HEK293 (cell line): ENCODE data around the gene USP30.

Source experiments
- BCL6B ChIP-seq: fragments of 450-650 bp; formaldehyde crosslinking; IDR thresholded peaks from 2 replicates; pipeline ENCODE4 v1.5.1; 2017; ENCODE audit warnings: missing biosample characterization, missing genetic modification characterization
- EGR2 ChIP-seq: fragments of 450-650 bp; formaldehyde crosslinking; IDR thresholded peaks from 2 replicates; pipeline ENCODE4 v1.5.1; 2016; ENCODE audit warnings: low read depth, missing biosample characterization, missing genetic modification characterization
- GLIS1 ChIP-seq: fragments of 450-650 bp; formaldehyde crosslinking; IDR thresholded peaks from 2 replicates; pipeline ENCODE4 v1.5.1; 2016; ENCODE audit warnings: missing biosample characterization, missing genetic modification characterization
- KLF9 ChIP-seq: fragments of 450-650 bp; formaldehyde crosslinking; IDR thresholded peaks from 2 replicates; pipeline ENCODE4 v1.5.1; 2016; ENCODE audit warnings: missing biosample characterization, missing genetic modification characterization, low read depth
- MZF1 ChIP-seq: fragments of 450-650 bp; formaldehyde crosslinking; IDR thresholded peaks from 2 replicates; pipeline ENCODE4 v1.5.1; 2017; ENCODE audit warnings: missing biosample characterization, missing genetic modification characterization, borderline replicate concordance
- PATZ1 ChIP-seq: fragments of 450-650 bp; formaldehyde crosslinking; IDR thresholded peaks from 2 replicates; pipeline ENCODE4 v1.5.1; 2016; ENCODE audit warnings: missing biosample characterization, missing genetic modification characterization
- PBX3 ChIP-seq: sonication (generic); formaldehyde crosslinking; IDR thresholded peaks from 2 replicates; pipeline ENCODE4 v1.8.1; 2022; ENCODE audit warnings: mild to moderate bottlenecking, moderate library complexity, missing genetic modification reagents
- SCRT2 ChIP-seq: fragments of 450-650 bp; formaldehyde crosslinking; IDR thresholded peaks from 2 replicates; pipeline ENCODE4 v1.5.1; 2016; ENCODE audit warnings: missing biosample characterization, missing genetic modification characterization
- SP7 ChIP-seq: fragments of 450-650 bp; formaldehyde crosslinking; IDR thresholded peaks from 2 replicates; pipeline ENCODE4 v1.5.1; 2016; ENCODE audit warnings: missing biosample characterization, missing genetic modification characterization
- YY2 ChIP-seq: fragments of 450-650 bp; formaldehyde crosslinking; IDR thresholded peaks from 2 replicates; pipeline ENCODE4 v1.5.1; 2016; ENCODE audit warnings: missing biosample characterization, missing genetic modification characterization
- ZBTB17 ChIP-seq: fragments of 450-650 bp; formaldehyde crosslinking; IDR thresholded peaks from 2 replicates; pipeline ENCODE4 v1.5.1; 2016; ENCODE audit warnings: missing biosample characterization, missing genetic modification characterization
- ZBTB48 ChIP-seq: fragments of 450-650 bp; formaldehyde crosslinking; IDR thresholded peaks from 2 replicates; pipeline ENCODE4 v1.5.1; 2016; ENCODE audit warnings: missing biosample characterization, missing genetic modification characterization
- ZBTB49 ChIP-seq: fragments of 450-650 bp; formaldehyde crosslinking; IDR thresholded peaks from 2 replicates; pipeline ENCODE4 v1.5.1; 2016; ENCODE audit warnings: missing biosample characterization, missing genetic modification characterization, low read depth
- ZFP37 ChIP-seq: fragments of 450-650 bp; formaldehyde crosslinking; IDR thresholded peaks from 2 replicates; pipeline ENCODE4 v1.5.1; 2016; ENCODE audit warnings: missing biosample characterization, missing genetic modification characterization
- ZNF184 ChIP-seq: fragments of 450-650 bp; IDR thresholded peaks from 2 replicates; pipeline ENCODE4 v1.5.1; 2018; ENCODE audit warnings: missing biosample characterization, mild to moderate bottlenecking, missing genetic modification characterization
- ZNF311 ChIP-seq: fragments of 450-650 bp; formaldehyde crosslinking; IDR thresholded peaks from 2 replicates; pipeline ENCODE4 v1.5.1; 2017; ENCODE audit warnings: missing biosample characterization, missing genetic modification characterization, borderline replicate concordance
- ZNF335 ChIP-seq: fragments of 450-650 bp; formaldehyde crosslinking; conservative IDR thresholded peaks from 2 replicates; pipeline ENCODE4 v1.5.1; 2016; ENCODE audit warnings: missing biosample characterization, missing genetic modification characterization
- ZNF394 ChIP-seq: fragments of 450-650 bp; formaldehyde crosslinking; IDR thresholded peaks from 2 replicates; pipeline ENCODE4 v1.5.1; 2016; ENCODE audit warnings: missing biosample characterization, missing genetic modification characterization, mild to moderate bottlenecking, moderate library complexity, borderline replicate concordance
- ZNF555 ChIP-seq: fragments of 450-650 bp; formaldehyde crosslinking; conservative IDR thresholded peaks from 2 replicates; pipeline ENCODE4 v1.5.1; 2017; ENCODE audit warnings: missing biosample characterization, mild to moderate bottlenecking, missing genetic modification characterization, inconsistent platforms
- ZNF561 ChIP-seq: fragments of 450-650 bp; IDR thresholded peaks from 2 replicates; pipeline ENCODE4 v1.5.1; 2018; ENCODE audit warnings: missing biosample characterization, missing genetic modification characterization, borderline replicate concordance
- ZNF707 ChIP-seq: fragments of 450-650 bp; formaldehyde crosslinking; IDR thresholded peaks from 2 replicates; pipeline ENCODE4 v1.5.1; 2016; ENCODE audit warnings: missing biosample characterization, missing genetic modification characterization
- ZNF792 ChIP-seq: fragments of 450-650 bp; formaldehyde crosslinking; IDR thresholded peaks from 2 replicates; pipeline ENCODE4 v1.5.1; 2016; ENCODE audit warnings: missing biosample characterization, missing genetic modification characterization
- ZNF843 ChIP-seq: fragments of 450-650 bp; formaldehyde crosslinking; IDR thresholded peaks from 2 replicates; pipeline ENCODE4 v1.5.1; 2016; ENCODE audit warnings: missing biosample characterization, missing genetic modification characterization
- TF ChIP-seq, protein P1 (sequence below): fragments of 450-650 bp; formaldehyde crosslinking; IDR thresholded peaks from 2 replicates; pipeline ENCODE4 v1.5.1; 2016; ENCODE audit warnings: missing biosample characterization, missing genetic modification characterization
- TF ChIP-seq, protein P2 (sequence below): fragments of 450-650 bp; formaldehyde crosslinking; IDR thresholded peaks from 2 replicates; pipeline ENCODE4 v1.5.1; 2016; ENCODE audit warnings: missing biosample characterization, missing genetic modification characterization

The USP30 gene

DNA sequence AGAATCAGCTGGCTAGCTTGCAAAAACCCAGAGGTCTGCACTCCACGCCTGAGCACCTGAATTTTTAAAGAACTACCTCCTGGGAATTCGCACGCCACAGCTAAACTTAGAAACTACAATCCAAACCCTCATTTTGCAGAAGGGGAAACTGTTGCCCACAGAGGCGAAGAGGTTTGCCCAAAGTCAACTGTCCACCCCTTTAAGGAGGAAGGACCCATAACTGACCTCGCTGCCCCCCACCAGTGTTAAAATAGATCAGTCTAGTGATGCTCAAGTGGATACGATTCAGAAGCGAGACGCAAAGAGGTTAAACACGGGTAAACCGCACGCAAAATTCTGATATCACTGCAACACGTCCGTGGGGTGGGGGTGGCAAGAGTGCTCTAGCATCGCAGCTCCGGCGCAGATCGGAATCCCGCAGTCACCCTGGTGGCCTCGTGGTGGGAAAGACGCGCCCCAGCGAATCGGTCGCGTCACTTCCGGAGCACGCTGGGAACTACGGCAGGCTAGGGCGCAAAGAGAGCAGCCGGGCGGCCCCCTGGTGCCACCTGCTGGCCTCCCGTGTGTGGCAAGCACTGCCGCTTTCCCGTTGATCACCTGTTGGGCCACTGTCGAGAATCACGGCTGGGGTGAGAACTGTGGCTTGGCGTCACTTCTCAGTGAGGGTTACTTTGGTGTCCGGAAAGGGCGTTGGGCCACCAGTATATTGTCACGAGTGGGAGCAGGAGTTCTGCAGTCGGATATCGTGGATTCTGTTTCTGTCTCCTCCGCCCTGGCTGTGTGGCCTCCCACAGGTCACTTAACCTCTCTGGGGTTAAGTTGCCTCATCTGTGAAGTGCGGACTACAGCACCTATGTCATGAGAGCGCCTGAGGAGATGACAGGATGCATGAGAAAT lies 40.9 kb downstream of the USP30 start, which contains the start of gene ALKBH2 (continued):
- 0 out of 2 replicates have a peak, but pooled peaks have one; percentile 26 for TF ChIP-seq ZNF843 (tag by site-specific recombination)
- TF ChIP-seq ZFP37 (tag by site-specific recombination): 0 out of 2 replicates have a peak, but pooled peaks have one; percentile 55
- TF ChIP-seq, protein P1, sequence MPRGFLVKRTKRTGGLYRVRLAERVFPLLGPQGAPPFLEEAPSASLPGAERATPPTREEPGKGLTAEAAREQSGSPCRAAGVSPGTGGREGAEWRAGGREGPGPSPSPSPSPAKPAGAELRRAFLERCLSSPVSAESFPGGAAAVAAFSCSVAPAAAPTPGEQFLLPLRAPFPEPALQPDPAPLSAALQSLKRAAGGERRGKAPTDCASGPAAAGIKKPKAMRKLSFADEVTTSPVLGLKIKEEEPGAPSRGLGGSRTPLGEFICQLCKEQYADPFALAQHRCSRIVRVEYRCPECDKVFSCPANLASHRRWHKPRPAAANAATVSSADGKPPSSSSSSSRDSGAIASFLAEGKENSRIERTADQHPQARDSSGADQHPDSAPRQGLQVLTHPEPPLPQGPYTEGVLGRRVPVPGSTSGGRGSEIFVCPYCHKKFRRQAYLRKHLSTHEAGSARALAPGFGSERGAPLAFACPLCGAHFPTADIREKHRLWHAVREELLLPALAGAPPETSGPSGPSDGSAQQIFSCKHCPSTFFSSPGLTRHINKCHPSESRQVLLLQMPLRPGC (tag by site-specific recombination): peak; percentile 27; the same call in 1 of the 2 replicates
- no peak for TF ChIP-seq ZNF555
- TF ChIP-seq SCRT2 (tag by site-specific recombination): peak; percentile 100
- TF ChIP-seq, protein P2, sequence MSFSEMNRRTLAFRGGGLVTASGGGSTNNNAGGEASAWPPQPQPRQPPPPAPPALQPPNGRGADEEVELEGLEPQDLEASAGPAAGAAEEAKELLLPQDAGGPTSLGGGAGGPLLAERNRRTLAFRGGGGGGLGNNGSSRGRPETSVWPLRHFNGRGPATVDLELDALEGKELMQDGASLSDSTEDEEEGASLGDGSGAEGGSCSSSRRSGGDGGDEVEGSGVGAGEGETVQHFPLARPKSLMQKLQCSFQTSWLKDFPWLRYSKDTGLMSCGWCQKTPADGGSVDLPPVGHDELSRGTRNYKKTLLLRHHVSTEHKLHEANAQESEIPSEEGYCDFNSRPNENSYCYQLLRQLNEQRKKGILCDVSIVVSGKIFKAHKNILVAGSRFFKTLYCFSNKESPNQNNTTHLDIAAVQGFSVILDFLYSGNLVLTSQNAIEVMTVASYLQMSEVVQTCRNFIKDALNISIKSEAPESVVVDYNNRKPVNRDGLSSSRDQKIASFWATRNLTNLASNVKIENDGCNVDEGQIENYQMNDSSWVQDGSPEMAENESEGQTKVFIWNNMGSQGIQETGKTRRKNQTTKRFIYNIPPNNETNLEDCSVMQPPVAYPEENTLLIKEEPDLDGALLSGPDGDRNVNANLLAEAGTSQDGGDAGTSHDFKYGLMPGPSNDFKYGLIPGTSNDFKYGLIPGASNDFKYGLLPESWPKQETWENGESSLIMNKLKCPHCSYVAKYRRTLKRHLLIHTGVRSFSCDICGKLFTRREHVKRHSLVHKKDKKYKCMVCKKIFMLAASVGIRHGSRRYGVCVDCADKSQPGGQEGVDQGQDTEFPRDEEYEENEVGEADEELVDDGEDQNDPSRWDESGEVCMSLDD (tag by site-specific recombination): peak; percentile 35; the same call in 1 of the 2 replicates
- TF ChIP-seq EGR2: 0 out of 2 replicates have a peak, but pooled peaks have one; percentile 8
- TF ChIP-seq PBX3 (CRISPR knock-in tag): peak; percentile 83; the same call in 1 of the 2 replicates
- peak; percentile 80; the same call in 1 of the 2 replicates for TF ChIP-seq ZNF561 (tag by site-specific recombination)
- no peak for TF ChIP-seq ZNF184 (tag by site-specific recombination)
- TF ChIP-seq ZBTB17 (tag by site-specific recombination): peak; percentile 93
- TF ChIP-seq SP7 (tag by site-specific recombination): peak; percentile 84
- TF ChIP-seq ZBTB48: no peak
- TF ChIP-seq ZNF394: peak; percentile 67
- TF ChIP-seq ZNF792 (tag by site-specific recombination): no peak
- peak; percentile 46; the same call in 1 of the 2 replicates for TF ChIP-seq KLF9 (tag by site-specific recombination)
- peak; percentile 96 for TF ChIP-seq ZNF335
- no peak for TF ChIP-seq MZF1
- no peak for TF ChIP-seq ZBTB49 (tag by site-specific recombination)
- no peak for TF ChIP-seq YY2 (tag by site-specific recombination)
- no peak for TF ChIP-seq ZNF707 (tag by site-specific recombination)
- peak; percentile 84 for TF ChIP-seq GLIS1 (tag by site-specific recombination)
- no peak for TF ChIP-seq BCL6B (tag by site-specific recombination)
- no peak for TF ChIP-seq ZNF311 (tag by site-specific recombination)
- peak; percentile 60; the same call in 1 of the 2 replicates for TF ChIP-seq PATZ1
